PFSK-1 (cell line): ENCODE results near the gene TBRG4.

Source experiments
- FOXP2 ChIP-seq: optimal IDR thresholded peaks from 2 replicates; pipeline ENCODE3; 2011; ENCODE audit warnings: borderline replicate concordance, control low read depth, inconsistent platforms; ENCODE audit not compliant: insufficient read depth; ENCODE audit errors: extremely low read length, extremely low read depth
- POLR2AphosphoS5 ChIP-seq: IDR thresholded peaks from 2 replicates; pipeline ENCODE4 v1.6.1; 2012; ENCODE audit warnings: low read depth, mild to moderate bottlenecking, control low read depth, low read length, moderate library complexity
- REST ChIP-seq, 2 experiments: IDR thresholded peaks; 2 replicates each; pipeline versions ENCODE4 v1.6.1 to v1.8.0; 2011 to 2012; ENCODE audit warnings: low read depth in 2 of 2, low read length in 2 of 2, control low read depth in 1 of 2, inconsistent platforms in 1 of 2, mild to moderate bottlenecking in 1 of 2, moderate library complexity in 1 of 2; ENCODE audit not compliant: insufficient read depth in 1 of 2
- SIN3A ChIP-seq: IDR thresholded peaks from 2 replicates; pipeline ENCODE4 v1.6.1; 2012; ENCODE audit warnings: mild to moderate bottlenecking, low read length, moderate library complexity, borderline replicate concordance; ENCODE audit not compliant: insufficient read depth
- TAF1 ChIP-seq: IDR thresholded peaks from 2 replicates; pipeline ENCODE4 v1.6.1; 2012; ENCODE audit warnings: low read length, control low read depth, borderline replicate concordance; ENCODE audit not compliant: insufficient read depth

TBRG4 gene

GRCh38 chr7:45078125-45078681 is 33.3 kb downstream of the TBRG4 start:
- TF ChIP-seq POLR2AphosphoS5 (no peak), TAF1 (no peak), FOXP2 (no peak)

GRCh38 chr7:45077579-45077978 is 33.9 kb downstream of the TBRG4 start:
- TF ChIP-seq REST (IDR thresholded peaks at IDR 0.05; ENCODE audit: insufficient read depth in 1 of 2, low read depth in 2 of 2, low read length in 2 of 2) (no peak), FOXP2 (no peak), POLR2AphosphoS5 (no peak), SIN3A (no peak), TAF1 (no peak)

GRCh38 chr7:45076946-45077345 is 34.6 kb downstream of the TBRG4 start:
- no peak for TF ChIP-seq FOXP2
- TF ChIP-seq SIN3A, result no peak
- no peak for TF ChIP-seq POLR2AphosphoS5
- no peak for TF ChIP-seq TAF1

- TF ChIP-seq POLR2AphosphoS5 (no peak), FOXP2 (no peak), SIN3A (no peak), TAF1 (no peak), REST (IDR thresholded peaks at IDR 0.05; ENCODE audit: insufficient read depth in 1 of 2, low read depth in 2 of 2, low read length in 2 of 2) (no peak)
Observed at GRCh38 chr7:45075871-45076796, 35.4 kb downstream of the TBRG4 start.

GRCh38 chr7:45075355-45075644 is 36.2 kb downstream of the TBRG4 start:
- TF ChIP-seq REST (IDR thresholded peaks at IDR 0.05; ENCODE audit: insufficient read depth in 1 of 2, low read depth in 2 of 2, low read length in 2 of 2) (no peak), TAF1 (no peak), FOXP2 (no peak), POLR2AphosphoS5 (no peak), SIN3A (no peak)
